Tibial nerve (tissue), 4 donors: Measurements from ENCODE around the gene RAET1L. TPM values are rescaled to one million over a fixed set of nuclear protein-coding genes. Genes with fewer than 3 reads are reported as not detected.
"Not testable (repeated sequence)": the region's sequence is repeated elsewhere in the genome, so short reads cannot be mapped to it uniquely, and the experiment has no call there.

Source experiments
- DNase-seq, 2 donors: peaks; one replicate each; pipeline ENCODE4 v3.0.0-alpha.2; 2019; ENCODE audit warnings: low spot score in 2 of 2
- H3K27ac ChIP-seq, 4 donors: fragments of 200-600 bp; sonication (generic) in 3 of 4; one replicate each; pipeline ENCODE4 v1.5.1; 2017 to 2019; ENCODE audit warnings: mild to moderate bottlenecking in 1 of 4
- H3K27me3 ChIP-seq, 2 donors: fragments of 200-600 bp; sonication (generic) in 1 of 2; one replicate each; pipeline versions ENCODE4 v1.5.1 to v1.6.0; 2017 to 2019
- H3K36me3 ChIP-seq, 3 donors: fragments of 200-600 bp; sonication (generic); one replicate each; pipeline ENCODE4 v1.5.1; 2018 to 2019
- H3K4me1 ChIP-seq, 4 donors: fragments of 200-600 bp; sonication (generic) in 3 of 4; one replicate each; pipeline ENCODE4 v1.5.1; 2017 to 2019
- H3K4me3 ChIP-seq, 4 donors: fragments of 200-600 bp; sonication (generic) in 3 of 4; one replicate each; pipeline ENCODE4 v1.5.1; 2017 to 2019; ENCODE audit warnings: mild to moderate bottlenecking in 1 of 4, moderate library complexity in 1 of 4
- H3K9me3 ChIP-seq, 4 donors: fragments of 200-600 bp; sonication (generic) in 3 of 4; one replicate each; pipeline ENCODE4 v1.5.1; 2017 to 2019
- EP300 ChIP-seq, 2 donors: sonication (generic); formaldehyde crosslinking; IDR thresholded peaks; one replicate each; pipeline ENCODE4 v1.6.1; 2017; ENCODE audit warnings: antibody characterized with exemption in 2 of 2, mild to moderate bottlenecking in 1 of 2
- POLR2A ChIP-seq, 2 donors: fragments of 450-650 bp; IDR thresholded peaks; one replicate each; pipeline ENCODE4 v1.6.1; 2017; ENCODE audit warnings: antibody characterized with exemption in 2 of 2, mild to moderate bottlenecking in 2 of 2, moderate library complexity in 2 of 2
- WGBS, 2 donors: methylation state at CpG; one replicate each; pipeline ENCODE4 v1.1.5; 2018; 5-methylcytosine and 5-hydroxymethylcytosine counted together
- total RNA-seq, 4 donors: library from RNA; depleted of rRNA; stranded (reverse); fragments of >200 nt; gene quantifications; one replicate each; pipeline ENCODE4 v1.1.0, GENCODE V29; 2016
- TF ChIP-seq, protein P1 (sequence below), 5 experiments: fragments of 200-600 bp in 3 of 5; fragments of 450-650 bp in 2 of 5; sonication (generic) in 3 of 5; IDR thresholded peaks; one replicate each; pipeline ENCODE4 v1.5.1; 2016 to 2019; ENCODE audit warnings: antibody characterized with exemption in 5 of 5, mild to moderate bottlenecking in 3 of 5, moderate library complexity in 2 of 5

The RAET1L gene
- total RNA-seq, 4 donors from 2014 or later, result not detected

- H3K36me3 ChIP-seq, DNase-seq, H3K27ac ChIP-seq, H3K4me3 ChIP-seq, H3K9me3 ChIP-seq: not testable (repeated sequence)
- Histone ChIP-seq H3K27me3 (peaks cover 2 to 93% of the 10 kb centered on the region in 2 donors), H3K4me1 (peaks cover 0 to 17% (median 0%) of the 10 kb centered on the region in 4 donors)
- 0 to 4% methylated on average over 2 to 19 of the region's 50 CpGs for WGBS, 2 donors
These were observed 10.6 kb downstream of the RAET1L start for GRCh38 chr6:150014623-150015280.

DNA sequence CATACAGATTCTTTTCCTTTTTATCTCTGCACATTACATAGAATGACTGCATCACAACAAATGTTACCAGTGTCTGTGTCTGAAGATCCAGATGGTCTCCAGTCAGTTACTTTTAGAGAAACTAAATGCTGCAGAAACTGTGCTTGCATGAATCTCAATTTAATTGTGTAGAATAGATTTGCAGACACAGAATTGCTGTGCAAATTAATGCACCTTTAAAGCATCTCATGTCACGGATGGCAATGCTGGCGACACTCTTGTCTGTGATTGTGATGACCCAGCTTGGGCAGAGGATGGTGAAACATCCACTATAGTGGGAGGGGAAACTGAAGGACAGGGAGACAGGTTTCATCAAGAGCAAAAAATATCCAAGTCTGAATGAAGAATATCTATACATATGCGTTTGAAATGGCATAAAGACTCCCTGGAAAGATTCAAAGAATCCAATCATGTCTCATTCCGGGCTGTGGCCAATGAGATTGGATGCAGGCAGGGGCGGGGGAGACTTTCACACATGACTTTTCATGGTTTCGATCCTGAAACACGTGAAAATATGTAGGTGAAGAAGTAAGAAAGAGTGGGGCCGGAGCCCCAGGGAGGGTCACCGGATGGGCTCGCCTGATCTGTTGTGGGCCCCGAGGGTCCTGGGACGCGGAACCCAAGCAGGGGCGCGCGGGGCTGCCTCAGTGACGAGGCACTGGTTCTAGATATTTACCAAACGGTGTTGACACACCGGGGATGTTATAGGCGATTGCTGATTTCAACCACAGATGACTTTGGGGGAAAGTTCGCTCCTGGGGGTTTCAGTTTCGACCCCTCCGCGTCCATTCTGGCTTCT, 11.3 kb downstream of the RAET1L start:
- peaks cover 2 to 95% of the 10 kb centered on the region in 2 donors for H3K27me3 ChIP-seq
- not testable (repeated sequence) for H3K9me3 ChIP-seq, DNase-seq

DNA sequence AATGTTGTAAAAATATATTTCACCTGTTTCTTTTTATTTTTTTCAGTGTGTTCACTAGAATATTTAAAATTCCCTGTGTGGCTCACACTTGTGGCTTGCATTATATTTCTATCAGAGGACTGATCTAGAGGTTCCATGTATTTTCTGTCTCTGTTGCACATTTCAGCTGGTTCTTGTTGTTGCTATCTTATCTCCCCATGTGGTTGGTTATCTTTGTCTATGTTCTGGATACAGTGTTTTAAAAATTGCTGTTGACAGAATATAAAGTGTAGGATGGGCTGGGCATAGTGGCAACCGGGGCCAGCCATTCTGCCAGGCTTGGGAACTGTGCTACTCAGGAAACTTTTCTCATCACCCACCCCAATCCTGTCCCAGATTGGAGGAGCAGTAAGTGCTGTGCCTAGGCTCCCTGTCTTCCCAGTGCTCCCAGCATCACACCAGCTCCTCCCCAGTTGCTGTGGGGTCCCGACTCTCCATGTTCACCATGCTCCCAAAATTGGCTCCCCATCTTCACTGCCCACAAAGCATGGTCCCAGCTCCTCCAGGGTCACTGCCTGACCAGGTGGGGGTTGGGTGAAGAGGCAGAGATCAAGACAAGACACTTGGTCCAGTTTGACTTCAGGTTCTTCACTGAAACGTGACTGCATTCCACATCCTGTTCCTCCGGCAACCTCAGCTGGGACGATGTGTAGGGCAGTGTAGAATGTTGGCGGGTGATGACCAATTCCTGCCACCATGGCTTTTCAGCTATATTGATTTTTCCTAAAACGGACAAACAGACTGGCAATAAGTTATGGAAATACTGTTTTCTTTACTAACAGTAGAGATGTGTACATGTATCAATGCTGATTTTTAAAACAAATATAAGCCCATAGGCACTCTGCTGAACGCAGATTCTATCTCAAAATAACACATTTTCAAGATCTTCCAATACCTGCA, 12.2 kb downstream of the RAET1L start:
- H3K4me3 ChIP-seq, H3K9me3 ChIP-seq, H3K36me3 ChIP-seq, DNase-seq, H3K27ac ChIP-seq: not testable (repeated sequence)
- 35 to 45% methylated on average over 8 of the region's 8 CpGs for WGBS, 2 donors
- Histone ChIP-seq H3K27me3 (peaks cover 2 to 95% of the 10 kb centered on the region in 2 donors), H3K4me1 (peaks cover 0 to 17% (median 0%) of the 10 kb centered on the region in 4 donors)

More for the DNA sequence above, 11.3 kb downstream of the RAET1L start:
- WGBS, 2 donors, result 16 to 30% methylated on average over 7 to 8 of the region's 24 CpGs
- not testable (repeated sequence) for H3K4me3 ChIP-seq, H3K36me3 ChIP-seq, H3K27ac ChIP-seq
- peaks cover 0 to 17% (median 0%) of the 10 kb centered on the region in 4 donors for H3K4me1 ChIP-seq

DNA sequence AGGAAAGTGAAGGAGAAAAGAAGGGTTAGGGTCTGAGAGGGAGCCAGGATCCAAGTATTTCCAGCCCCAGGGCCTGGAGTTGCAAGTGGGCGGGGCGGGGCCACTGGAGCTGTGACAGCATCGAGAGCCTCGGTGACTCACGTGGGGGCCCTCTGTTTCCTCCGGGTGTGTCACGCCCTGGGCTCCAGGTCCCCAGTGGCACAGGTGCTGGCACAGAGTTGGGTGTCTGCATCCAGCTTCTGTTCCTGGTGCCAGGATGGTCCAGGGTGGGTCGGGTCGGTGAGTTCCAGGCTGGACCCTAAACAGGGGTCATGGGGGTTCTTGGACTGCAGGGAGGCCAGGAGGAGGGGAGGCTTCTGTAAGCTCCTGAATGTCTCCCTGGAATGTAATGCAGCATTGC, 16.7 kb downstream of the RAET1L start:
- H3K4me1 ChIP-seq, result peaks cover 0 to 17% (median 11%) of the 10 kb centered on the region in 4 donors
- no peak overlapping the region for H3K4me3 ChIP-seq
- DNase-seq, result no peak
- no peaks in the 10 kb centered on the region for H3K36me3 ChIP-seq
- no peaks in the 10 kb centered on the region for H3K9me3 ChIP-seq
- TF ChIP-seq EP300 (IDR thresholded peaks at IDR 0.05) (no peak), POLR2A (IDR thresholded peaks at IDR 0.05) (no peak)
- TF ChIP-seq, protein P1, sequence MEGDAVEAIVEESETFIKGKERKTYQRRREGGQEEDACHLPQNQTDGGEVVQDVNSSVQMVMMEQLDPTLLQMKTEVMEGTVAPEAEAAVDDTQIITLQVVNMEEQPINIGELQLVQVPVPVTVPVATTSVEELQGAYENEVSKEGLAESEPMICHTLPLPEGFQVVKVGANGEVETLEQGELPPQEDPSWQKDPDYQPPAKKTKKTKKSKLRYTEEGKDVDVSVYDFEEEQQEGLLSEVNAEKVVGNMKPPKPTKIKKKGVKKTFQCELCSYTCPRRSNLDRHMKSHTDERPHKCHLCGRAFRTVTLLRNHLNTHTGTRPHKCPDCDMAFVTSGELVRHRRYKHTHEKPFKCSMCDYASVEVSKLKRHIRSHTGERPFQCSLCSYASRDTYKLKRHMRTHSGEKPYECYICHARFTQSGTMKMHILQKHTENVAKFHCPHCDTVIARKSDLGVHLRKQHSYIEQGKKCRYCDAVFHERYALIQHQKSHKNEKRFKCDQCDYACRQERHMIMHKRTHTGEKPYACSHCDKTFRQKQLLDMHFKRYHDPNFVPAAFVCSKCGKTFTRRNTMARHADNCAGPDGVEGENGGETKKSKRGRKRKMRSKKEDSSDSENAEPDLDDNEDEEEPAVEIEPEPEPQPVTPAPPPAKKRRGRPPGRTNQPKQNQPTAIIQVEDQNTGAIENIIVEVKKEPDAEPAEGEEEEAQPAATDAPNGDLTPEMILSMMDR (IDR thresholded peaks at IDR 0.05), result no peak
- 48 to 57% methylated on average over 8 to 9 of the region's 9 CpGs for WGBS, 2 donors
- H3K27ac ChIP-seq, result no peak overlapping the region
- peaks cover 0 to 86% of the 10 kb centered on the region in 2 donors for H3K27me3 ChIP-seq

DNA sequence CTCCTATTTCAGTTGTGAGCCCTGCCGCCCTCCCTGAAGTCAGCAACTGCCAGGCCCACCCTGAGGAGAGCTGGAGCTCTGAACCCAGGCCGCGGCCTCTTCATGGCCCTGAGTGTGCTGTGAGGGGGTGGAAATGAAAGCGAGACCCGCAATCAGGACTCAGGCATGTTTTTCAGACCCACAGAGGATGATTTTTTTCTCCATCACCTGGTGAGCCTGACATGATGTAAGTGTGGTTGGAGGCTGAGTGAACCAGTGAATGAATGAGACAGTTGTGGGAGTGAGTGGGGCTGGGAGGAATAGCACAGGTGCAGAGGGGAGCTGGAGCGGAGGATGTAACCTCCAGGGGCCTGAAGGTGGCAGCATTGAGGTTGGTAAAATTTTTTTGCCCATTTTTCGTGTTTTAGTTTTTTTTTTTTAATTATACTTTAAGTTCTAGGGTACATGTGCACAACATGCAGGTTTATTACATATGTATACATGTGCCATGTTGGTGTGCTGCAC, 18.3 kb downstream of the RAET1L start:
- peaks cover 0 to 17% (median 11%) of the 10 kb centered on the region in 4 donors for H3K4me1 ChIP-seq
- H3K4me3 ChIP-seq, result no peak overlapping the region
- no peak overlapping the region for H3K27ac ChIP-seq
- H3K36me3 ChIP-seq, result no peaks in the 10 kb centered on the region
- H3K27me3 ChIP-seq, result peaks cover 0 to 87% of the 10 kb centered on the region in 2 donors
- WGBS, 2 donors, result 67 to 72% methylated on average over 7 of the region's 7 CpGs
- peaks cover 0 to 4% (median 0%) of the 10 kb centered on the region in 4 donors for H3K9me3 ChIP-seq
- TF ChIP-seq, protein P1 (IDR thresholded peaks at IDR 0.05), result peak in 2 of 5 experiments; percentile 8 to 24
- TF ChIP-seq EP300 (IDR thresholded peaks at IDR 0.05) (no peak), POLR2A (IDR thresholded peaks at IDR 0.05) (no peak)
- no peak for DNase-seq
